BE2C (cell line): ENCODE results near the gene GRID1.

Experiments
- DNase-seq: peaks from one replicate; pipeline ENCODE4 v3.0.0-alpha.2; 2020
- H3K27me3 ChIP-seq: fragments of 250-450 bp; sonication (Bioruptor Pico); 2 replicates; pipeline ENCODE4 v1.5.1; 2020; ENCODE audit warnings: mild to moderate bottlenecking
- H3K36me3 ChIP-seq: fragments of 250-450 bp; sonication (Bioruptor Pico); 2 replicates; pipeline ENCODE4 v1.5.1; 2020; ENCODE audit warnings: mild to moderate bottlenecking
- H3K4me1 ChIP-seq: fragments of 250-450 bp; sonication (Bioruptor Pico); 2 replicates; pipeline ENCODE4 v1.5.1; 2020
- H3K4me3 ChIP-seq: 2 replicates; pipeline ENCODE4 v1.5.1; 2011; ENCODE audit warnings: low read depth, low read length
- H3K9me3 ChIP-seq: fragments of 250-450 bp; sonication (Bioruptor Pico); 2 replicates; pipeline ENCODE4 v1.5.1; 2020
- TF ChIP-seq, protein P1 (sequence below): IDR thresholded peaks from 2 replicates; pipeline ENCODE4 v1.5.1; 2012; ENCODE audit warnings: mild to moderate bottlenecking, low read depth, low read length

GRID1 gene

DNA sequence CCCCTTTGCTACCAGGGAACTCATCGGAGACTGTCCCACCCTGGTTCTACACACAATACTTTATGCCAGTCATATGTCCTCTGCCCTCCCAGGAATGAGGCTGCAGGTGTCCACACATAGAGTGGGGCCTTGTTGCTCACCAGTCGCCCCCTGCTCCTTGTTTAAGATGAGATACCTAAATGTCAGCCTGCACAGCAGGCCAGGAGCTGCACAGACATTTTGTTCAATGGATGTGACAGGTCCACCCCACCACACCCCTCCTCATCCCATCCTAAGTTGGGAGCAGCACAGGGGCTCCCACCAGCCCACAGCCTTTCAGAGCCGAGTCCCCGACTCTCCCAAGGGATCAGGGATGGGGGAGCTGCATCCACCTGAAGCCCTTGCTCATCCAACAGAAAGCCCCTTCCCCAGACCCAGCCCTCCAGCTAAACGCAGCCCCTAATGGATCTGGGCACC lies 6.2 kb upstream of the GRID1 start:
- TF ChIP-seq, protein P1, sequence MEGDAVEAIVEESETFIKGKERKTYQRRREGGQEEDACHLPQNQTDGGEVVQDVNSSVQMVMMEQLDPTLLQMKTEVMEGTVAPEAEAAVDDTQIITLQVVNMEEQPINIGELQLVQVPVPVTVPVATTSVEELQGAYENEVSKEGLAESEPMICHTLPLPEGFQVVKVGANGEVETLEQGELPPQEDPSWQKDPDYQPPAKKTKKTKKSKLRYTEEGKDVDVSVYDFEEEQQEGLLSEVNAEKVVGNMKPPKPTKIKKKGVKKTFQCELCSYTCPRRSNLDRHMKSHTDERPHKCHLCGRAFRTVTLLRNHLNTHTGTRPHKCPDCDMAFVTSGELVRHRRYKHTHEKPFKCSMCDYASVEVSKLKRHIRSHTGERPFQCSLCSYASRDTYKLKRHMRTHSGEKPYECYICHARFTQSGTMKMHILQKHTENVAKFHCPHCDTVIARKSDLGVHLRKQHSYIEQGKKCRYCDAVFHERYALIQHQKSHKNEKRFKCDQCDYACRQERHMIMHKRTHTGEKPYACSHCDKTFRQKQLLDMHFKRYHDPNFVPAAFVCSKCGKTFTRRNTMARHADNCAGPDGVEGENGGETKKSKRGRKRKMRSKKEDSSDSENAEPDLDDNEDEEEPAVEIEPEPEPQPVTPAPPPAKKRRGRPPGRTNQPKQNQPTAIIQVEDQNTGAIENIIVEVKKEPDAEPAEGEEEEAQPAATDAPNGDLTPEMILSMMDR, result no peak
- Histone ChIP-seq H3K27me3 (no peaks in the 10 kb centered on the region), H3K36me3 (no peaks in the 10 kb centered on the region), H3K9me3 (no peaks in the 10 kb centered on the region), H3K4me3 (no peak overlapping the region), H3K4me1 (no peaks in the 10 kb centered on the region)
- no peak for DNase-seq

DNA sequence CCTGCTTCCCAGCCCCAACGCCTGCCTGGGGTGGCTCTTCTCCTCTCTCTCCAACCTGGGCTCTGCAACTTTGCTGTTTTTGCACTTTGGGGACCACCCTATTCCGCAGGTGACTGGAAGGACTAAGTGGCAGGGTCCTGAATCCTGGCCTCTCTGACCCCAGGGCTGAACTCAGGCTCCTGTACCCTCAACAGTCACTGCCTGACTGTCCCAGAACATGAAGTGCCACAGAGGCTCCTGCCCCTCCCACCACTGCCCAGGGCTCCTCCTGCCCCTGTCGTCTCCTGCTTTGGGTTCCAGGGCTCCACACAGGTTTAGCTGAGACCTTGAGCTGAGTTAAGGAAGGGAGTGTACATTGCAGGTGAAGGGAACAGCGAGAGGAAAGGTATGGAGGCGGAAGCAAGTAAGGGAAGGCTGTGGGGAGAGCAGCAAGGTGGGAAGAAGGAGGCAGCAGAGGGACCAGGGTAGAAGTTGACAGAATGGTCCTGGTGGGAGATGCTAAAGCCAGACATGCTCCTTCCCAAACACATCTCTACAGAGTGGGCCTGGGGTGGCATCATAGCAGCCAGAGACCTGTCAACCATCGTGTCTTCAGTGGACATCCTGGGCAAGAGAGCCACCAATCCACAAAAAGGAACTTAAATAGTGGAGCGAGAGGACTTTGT lies 5.7 kb upstream of the GRID1 start:
- Histone ChIP-seq H3K36me3 (no peaks in the 10 kb centered on the region), H3K4me1 (0 out of 2 replicates have a peak, but pooled peaks cover under 1% of the 10 kb centered on the region), H3K4me3 (no peak overlapping the region), H3K27me3 (peaks cover 2% of the 10 kb centered on the region), H3K9me3 (peaks cover 2% of the 10 kb centered on the region; the same call in 1 of the 2 replicates)
- DNase-seq, result no peak
- TF ChIP-seq, protein P1, result no peak

DNA sequence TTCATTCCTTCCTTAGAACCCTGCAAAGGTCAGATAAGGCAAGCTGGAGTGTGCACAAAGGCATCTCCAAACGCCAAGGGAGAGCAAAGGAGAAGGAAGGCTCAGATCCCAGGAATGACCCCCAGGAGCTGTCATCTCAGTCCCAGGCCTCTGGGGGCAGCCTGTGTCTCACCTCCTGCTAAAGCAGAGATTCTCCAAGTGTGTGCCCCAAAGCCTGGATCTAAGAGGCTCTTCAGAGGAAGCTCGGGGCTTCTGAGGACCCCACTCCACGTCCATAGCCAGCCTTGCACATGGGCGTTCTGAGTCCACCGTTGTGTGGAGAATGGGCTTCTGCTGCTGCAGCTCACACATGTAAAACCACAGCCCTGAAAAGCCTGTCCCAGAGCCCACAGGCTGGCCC lies 5.1 kb upstream of the GRID1 start:
- H3K36me3 ChIP-seq, result no peaks in the 10 kb centered on the region
- H3K4me1 ChIP-seq, result peaks cover 3% of the 10 kb centered on the region; the same call in 1 of the 2 replicates
- H3K9me3 ChIP-seq, result peaks cover 3% of the 10 kb centered on the region; the same call in 1 of the 2 replicates
- H3K4me3 ChIP-seq, result no peak overlapping the region
- H3K27me3 ChIP-seq, result peaks cover 6% of the 10 kb centered on the region
- TF ChIP-seq, protein P1, result peak; percentile 21
- DNase-seq, result no peak

DNA sequence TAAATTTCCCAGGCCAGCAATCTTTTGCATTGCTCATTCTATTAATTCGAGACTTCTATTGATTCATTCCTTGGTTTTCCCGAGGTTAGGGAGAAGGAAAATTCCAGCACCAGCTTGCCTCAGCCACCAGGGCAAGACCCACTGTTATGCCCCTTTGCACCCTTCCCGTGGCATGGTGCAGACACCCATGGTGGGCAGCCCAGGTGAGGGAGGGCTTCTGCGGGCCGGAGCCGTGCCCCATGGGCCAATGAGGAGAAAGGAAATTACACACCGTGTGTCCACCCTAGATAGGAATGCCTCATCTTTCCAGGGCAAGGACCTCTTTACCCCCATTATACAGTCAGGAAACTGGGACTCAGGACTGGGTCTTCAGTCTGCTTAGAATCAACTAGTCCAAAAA lies 4.5 kb upstream of the GRID1 start:
- no peak for DNase-seq
- Histone ChIP-seq H3K4me3 (no peak overlapping the region), H3K4me1 (peaks cover 3% of the 10 kb centered on the region; the same call in 1 of the 2 replicates), H3K27me3 (peaks cover 6% of the 10 kb centered on the region), H3K9me3 (peaks cover 3% of the 10 kb centered on the region; the same call in 1 of the 2 replicates), H3K36me3 (no peaks in the 10 kb centered on the region; the same call in 1 of the 2 replicates)
- TF ChIP-seq, protein P1, result no peak

DNA sequence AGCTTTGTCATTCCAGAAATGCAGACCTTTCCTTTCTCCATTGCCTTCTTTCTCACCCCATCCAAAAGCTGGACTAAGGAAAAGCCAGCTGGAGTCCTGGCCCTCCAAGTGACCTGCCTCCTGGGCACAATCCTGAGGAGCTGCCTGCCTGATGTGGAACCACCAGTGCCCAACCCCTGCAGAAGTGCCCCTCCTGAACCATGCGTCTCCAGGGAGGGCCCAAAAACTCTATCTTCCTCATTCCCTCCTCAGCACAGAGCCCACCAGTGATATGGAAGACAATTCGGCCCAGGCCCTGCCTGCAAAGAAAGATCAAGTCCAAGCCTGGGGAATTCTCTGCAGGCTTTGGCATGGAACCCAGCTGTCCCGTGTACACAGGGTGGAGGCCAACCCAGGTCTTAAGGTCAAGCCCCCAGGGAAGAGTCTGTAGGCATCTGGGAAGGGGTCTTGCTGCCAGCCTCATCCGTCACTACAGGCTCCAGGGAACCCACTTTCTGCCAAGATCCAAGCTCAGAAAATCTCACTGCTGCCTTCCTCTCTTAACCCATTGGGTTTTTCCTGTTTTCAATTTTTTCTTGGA lies 3.5 kb upstream of the GRID1 start:
- H3K4me3 ChIP-seq, result no peak overlapping the region
- H3K36me3 ChIP-seq, result no peaks in the 10 kb centered on the region; the same call in 1 of the 2 replicates
- peaks cover 3% of the 10 kb centered on the region; the same call in 1 of the 2 replicates for H3K9me3 ChIP-seq
- H3K4me1 ChIP-seq, result peaks cover 3% of the 10 kb centered on the region; the same call in 1 of the 2 replicates
- TF ChIP-seq, protein P1, result no peak
- no peak for DNase-seq
- peaks cover 6% of the 10 kb centered on the region for H3K27me3 ChIP-seq

DNA sequence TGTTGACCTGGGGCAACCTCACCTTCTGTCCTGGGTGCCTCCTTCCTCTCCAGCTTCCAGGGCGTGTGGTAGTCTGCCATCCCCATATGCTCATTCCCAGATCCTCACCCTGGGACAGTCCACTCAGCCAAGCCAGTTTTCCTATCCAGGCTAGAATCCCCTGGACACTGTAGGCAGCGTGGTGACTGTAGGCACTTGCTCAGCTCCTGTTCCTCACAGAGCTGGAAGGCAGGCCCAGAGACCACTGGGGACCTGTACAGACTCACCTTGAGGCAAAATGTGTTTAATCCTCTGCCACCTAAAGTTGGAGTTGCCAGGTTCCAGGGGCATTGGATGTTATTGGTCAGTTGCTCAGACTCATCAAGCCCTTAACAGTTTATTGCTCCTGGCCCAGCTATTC lies 2.4 kb upstream of the GRID1 start:
- Histone ChIP-seq H3K27me3 (peaks cover 6% of the 10 kb centered on the region), H3K4me3 (no peak overlapping the region), H3K9me3 (peaks cover 3% of the 10 kb centered on the region; the same call in 1 of the 2 replicates), H3K4me1 (peaks cover 5% of the 10 kb centered on the region; the same call in 1 of the 2 replicates), H3K36me3 (peaks cover 3% of the 10 kb centered on the region)
- DNase-seq, result no peak
- TF ChIP-seq, protein P1, result no peak
